Kidney epithelial cell (primary cell): Measurements from ENCODE around the gene MAP4K1. TPM values are rescaled to one million over a fixed set of nuclear protein-coding genes. Genes with fewer than 3 reads are reported as not detected.

Experiments used
- DNase-seq: peaks from one replicate; pipeline ENCODE4 v3.0.0-alpha.2; 2010; ENCODE audit warnings: low read depth
- H3K27me3 ChIP-seq: 2 replicates; pipeline ENCODE4 v1.6.0; 2011; ENCODE audit warnings: low read length; ENCODE audit not compliant: control insufficient read depth, insufficient read depth
- H3K36me3 ChIP-seq: 2 replicates; pipeline ENCODE4 v1.5.1; 2011; ENCODE audit warnings: low read length; ENCODE audit not compliant: control insufficient read depth, insufficient read depth
- H3K4me3 ChIP-seq: 2 replicates; pipeline ENCODE4 v1.5.1; 2011; ENCODE audit warnings: low read depth, mild to moderate bottlenecking, control low read depth, low read length
- CTCF ChIP-seq: IDR thresholded peaks from 2 replicates; pipeline ENCODE4 v1.5.1; 2011; ENCODE audit warnings: mild to moderate bottlenecking, moderate library complexity, low read length, control low read depth, inconsistent platforms; ENCODE audit not compliant: insufficient read depth, poor library complexity, severe bottlenecking
- total RNA-seq: library from RNA; depleted of rRNA; stranded (reverse); fragments of >200 nt; gene quantifications from 2 replicates; pipeline ENCODE4 v1.2.3, GENCODE V29; 2015

Gene MAP4K1
- total RNA-seq, 1 donor from 2014 or later: 4.7 TPM

- no peak for TF ChIP-seq CTCF
- Histone ChIP-seq H3K4me3 (no peak overlapping the region), H3K27me3 (no peaks in the 10 kb centered on the region), H3K36me3 (no peaks in the 10 kb centered on the region)
- no peak for DNase-seq
Measured at GRCh38 chr19:38653028-38653571, 35.3 kb upstream of the MAP4K1 start.

- DNase-seq: no peak
- Histone ChIP-seq H3K4me3 (peak overlapping the region; percentile 8), H3K27me3 (no peaks in the 10 kb centered on the region), H3K36me3 (no peaks in the 10 kb centered on the region)
- no peak for TF ChIP-seq CTCF
Measured at GRCh38 chr19:38650911-38651584, 33.3 kb upstream of the MAP4K1 start.

GRCh38 chr19:38650172-38650775 is 32.5 kb upstream of the MAP4K1 start:
- no peak for DNase-seq
- no peak for TF ChIP-seq CTCF

GRCh38 chr19:38649305-38650171 is 31.8 kb upstream of the MAP4K1 start:
- Histone ChIP-seq H3K27me3 (no peaks in the 10 kb centered on the region), H3K36me3 (no peaks in the 10 kb centered on the region), H3K4me3 (peak overlapping the region; percentile 100)
- TF ChIP-seq CTCF: no peak
- no peak for DNase-seq

More at GRCh38 chr19:38650172-38650775, 32.5 kb upstream of the MAP4K1 start:
- peak overlapping the region; percentile 100 for H3K4me3 ChIP-seq
- H3K36me3 ChIP-seq: no peaks in the 10 kb centered on the region
- no peaks in the 10 kb centered on the region for H3K27me3 ChIP-seq

- Histone ChIP-seq H3K4me3 (peak overlapping the region; percentile 100), H3K36me3 (no peaks in the 10 kb centered on the region), H3K27me3 (no peaks in the 10 kb centered on the region)
- no peak for DNase-seq
- no peak for TF ChIP-seq CTCF
Measured at GRCh38 chr19:38648769-38649304, 31.1 kb upstream of the MAP4K1 start.
